ENCODE data around the gene FBXO48.

DNA sequence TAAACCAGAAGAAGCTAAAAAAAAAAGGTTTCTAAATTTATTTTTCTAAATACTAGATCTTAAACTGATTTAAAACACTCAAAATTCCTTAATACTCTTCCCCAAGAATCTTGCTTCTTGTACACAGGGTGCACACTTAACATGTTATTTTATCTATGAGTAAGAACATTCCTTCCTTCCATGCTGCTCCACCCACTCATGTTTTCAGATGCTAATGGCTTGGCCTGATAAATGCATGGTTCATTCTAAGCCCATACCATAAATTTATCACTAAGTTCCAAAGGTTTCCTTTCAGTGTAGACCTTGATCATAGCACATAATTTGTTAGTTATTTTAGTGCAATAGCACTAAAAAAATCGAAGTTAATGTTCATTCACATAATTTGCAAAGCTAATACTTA, 8.1 kb downstream of the FBXO48 start:
- TF ChIP-seq, protein P1, sequence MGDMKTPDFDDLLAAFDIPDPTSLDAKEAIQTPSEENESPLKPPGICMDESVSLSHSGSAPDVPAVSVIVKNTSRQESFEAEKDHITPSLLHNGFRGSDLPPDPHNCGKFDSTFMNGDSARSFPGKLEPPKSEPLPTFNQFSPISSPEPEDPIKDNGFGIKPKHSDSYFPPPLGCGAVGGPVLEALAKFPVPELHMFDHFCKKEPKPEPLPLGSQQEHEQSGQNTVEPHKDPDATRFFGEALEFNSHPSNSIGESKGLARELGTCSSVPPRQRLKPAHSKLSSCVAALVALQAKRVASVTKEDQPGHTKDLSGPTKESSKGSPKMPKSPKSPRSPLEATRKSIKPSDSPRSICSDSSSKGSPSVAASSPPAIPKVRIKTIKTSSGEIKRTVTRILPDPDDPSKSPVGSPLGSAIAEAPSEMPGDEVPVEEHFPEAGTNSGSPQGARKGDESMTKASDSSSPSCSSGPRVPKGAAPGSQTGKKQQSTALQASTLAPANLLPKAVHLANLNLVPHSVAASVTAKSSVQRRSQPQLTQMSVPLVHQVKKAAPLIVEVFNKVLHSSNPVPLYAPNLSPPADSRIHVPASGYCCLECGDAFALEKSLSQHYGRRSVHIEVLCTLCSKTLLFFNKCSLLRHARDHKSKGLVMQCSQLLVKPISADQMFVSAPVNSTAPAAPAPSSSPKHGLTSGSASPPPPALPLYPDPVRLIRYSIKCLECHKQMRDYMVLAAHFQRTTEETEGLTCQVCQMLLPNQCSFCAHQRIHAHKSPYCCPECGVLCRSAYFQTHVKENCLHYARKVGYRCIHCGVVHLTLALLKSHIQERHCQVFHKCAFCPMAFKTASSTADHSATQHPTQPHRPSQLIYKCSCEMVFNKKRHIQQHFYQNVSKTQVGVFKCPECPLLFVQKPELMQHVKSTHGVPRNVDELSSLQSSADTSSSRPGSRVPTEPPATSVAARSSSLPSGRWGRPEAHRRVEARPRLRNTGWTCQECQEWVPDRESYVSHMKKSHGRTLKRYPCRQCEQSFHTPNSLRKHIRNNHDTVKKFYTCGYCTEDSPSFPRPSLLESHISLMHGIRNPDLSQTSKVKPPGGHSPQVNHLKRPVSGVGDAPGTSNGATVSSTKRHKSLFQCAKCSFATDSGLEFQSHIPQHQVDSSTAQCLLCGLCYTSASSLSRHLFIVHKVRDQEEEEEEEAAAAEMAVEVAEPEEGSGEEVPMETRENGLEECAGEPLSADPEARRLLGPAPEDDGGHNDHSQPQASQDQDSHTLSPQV (IDR thresholded peaks at IDR 0.05), result no peak
- TF ChIP-seq HDAC2 (IDR thresholded peaks at IDR 0.05), result no peak
- TF ChIP-seq YY1 (IDR thresholded peaks at IDR 0.05; ENCODE audit: low read depth, low read length), result no peak
- no peak for TF ChIP-seq NR2C2 (IDR thresholded peaks at IDR 0.05; ENCODE audit: borderline replicate concordance, control insufficient read depth, insufficient read length, low read depth)
- TF ChIP-seq, protein P2, sequence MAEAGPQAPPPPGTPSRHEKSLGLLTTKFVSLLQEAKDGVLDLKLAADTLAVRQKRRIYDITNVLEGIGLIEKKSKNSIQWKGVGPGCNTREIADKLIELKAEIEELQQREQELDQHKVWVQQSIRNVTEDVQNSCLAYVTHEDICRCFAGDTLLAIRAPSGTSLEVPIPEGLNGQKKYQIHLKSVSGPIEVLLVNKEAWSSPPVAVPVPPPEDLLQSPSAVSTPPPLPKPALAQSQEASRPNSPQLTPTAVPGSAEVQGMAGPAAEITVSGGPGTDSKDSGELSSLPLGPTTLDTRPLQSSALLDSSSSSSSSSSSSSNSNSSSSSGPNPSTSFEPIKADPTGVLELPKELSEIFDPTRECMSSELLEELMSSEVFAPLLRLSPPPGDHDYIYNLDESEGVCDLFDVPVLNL (IDR thresholded peaks at IDR 0.05; ENCODE audit: low read depth, low read length), result no peak
- TF ChIP-seq, protein P3, sequence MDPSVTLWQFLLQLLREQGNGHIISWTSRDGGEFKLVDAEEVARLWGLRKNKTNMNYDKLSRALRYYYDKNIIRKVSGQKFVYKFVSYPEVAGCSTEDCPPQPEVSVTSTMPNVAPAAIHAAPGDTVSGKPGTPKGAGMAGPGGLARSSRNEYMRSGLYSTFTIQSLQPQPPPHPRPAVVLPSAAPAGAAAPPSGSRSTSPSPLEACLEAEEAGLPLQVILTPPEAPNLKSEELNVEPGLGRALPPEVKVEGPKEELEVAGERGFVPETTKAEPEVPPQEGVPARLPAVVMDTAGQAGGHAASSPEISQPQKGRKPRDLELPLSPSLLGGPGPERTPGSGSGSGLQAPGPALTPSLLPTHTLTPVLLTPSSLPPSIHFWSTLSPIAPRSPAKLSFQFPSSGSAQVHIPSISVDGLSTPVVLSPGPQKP (IDR thresholded peaks at IDR 0.05; ENCODE audit: low read depth, low read length), result no peak
- TF ChIP-seq, protein P4, sequence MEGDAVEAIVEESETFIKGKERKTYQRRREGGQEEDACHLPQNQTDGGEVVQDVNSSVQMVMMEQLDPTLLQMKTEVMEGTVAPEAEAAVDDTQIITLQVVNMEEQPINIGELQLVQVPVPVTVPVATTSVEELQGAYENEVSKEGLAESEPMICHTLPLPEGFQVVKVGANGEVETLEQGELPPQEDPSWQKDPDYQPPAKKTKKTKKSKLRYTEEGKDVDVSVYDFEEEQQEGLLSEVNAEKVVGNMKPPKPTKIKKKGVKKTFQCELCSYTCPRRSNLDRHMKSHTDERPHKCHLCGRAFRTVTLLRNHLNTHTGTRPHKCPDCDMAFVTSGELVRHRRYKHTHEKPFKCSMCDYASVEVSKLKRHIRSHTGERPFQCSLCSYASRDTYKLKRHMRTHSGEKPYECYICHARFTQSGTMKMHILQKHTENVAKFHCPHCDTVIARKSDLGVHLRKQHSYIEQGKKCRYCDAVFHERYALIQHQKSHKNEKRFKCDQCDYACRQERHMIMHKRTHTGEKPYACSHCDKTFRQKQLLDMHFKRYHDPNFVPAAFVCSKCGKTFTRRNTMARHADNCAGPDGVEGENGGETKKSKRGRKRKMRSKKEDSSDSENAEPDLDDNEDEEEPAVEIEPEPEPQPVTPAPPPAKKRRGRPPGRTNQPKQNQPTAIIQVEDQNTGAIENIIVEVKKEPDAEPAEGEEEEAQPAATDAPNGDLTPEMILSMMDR (IDR thresholded peaks at IDR 0.05 in 2 of 3, conservative IDR thresholded peaks at IDR 0.05 in 1 of 3; ENCODE audit: control insufficient read depth in 2 of 3, extremely low read depth in 1 of 3, insufficient read depth in 1 of 3, low read depth in 3 of 3, low read length in 3 of 3), result no peak
- TF ChIP-seq, protein P5, sequence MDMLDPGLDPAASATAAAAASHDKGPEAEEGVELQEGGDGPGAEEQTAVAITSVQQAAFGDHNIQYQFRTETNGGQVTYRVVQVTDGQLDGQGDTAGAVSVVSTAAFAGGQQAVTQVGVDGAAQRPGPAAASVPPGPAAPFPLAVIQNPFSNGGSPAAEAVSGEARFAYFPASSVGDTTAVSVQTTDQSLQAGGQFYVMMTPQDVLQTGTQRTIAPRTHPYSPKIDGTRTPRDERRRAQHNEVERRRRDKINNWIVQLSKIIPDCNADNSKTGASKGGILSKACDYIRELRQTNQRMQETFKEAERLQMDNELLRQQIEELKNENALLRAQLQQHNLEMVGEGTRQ (IDR thresholded peaks at IDR 0.05; ENCODE audit: borderline replicate concordance, low read depth, low read length), result no peak
- TF ChIP-seq HDAC6 (IDR thresholded peaks at IDR 0.05; ENCODE audit: unreplicated experiment), result no peak
- no peak for TF ChIP-seq TCF12 (IDR thresholded peaks at IDR 0.05; ENCODE audit: low read depth, low read length)
